Activated CD8-positive, alpha-beta T cell treated with anti-CD3 and anti-CD28 coated beads, Interleukin-2, amount 10 ng/mL, durations not matched to agents 7 days and 5 days (primary cell): ENCODE results near the gene COL3A1. TPM values are rescaled to one million over a fixed set of nuclear protein-coding genes. Genes with fewer than 3 reads are reported as not detected.

ENCODE experiments used
- microRNA-seq: library from miRNA; unstranded; fragments of <30 nt; microRNA quantifications from one replicate; pipeline ENCODE4 v1.2.0, GENCODE V29; 2022
- total RNA-seq, 2 experiments: library from RNA; stranded (reverse); gene quantifications; one replicate each; pipeline ENCODE4 v1.2.3, GENCODE V29; 2021

The COL3A1 gene
- total RNA-seq, 2 experiments from 2014 or later: not detected

Small RNA genes lying within 50 kb of the gene (microRNA-seq; reads per million reads assigned to microRNA genes)
- gene MIR1245A (not detected), gene MIR1245B (not detected), gene MIR3606 (not detected)

Other genes starting within 250 kb of the COL3A1 start
- 1 to 10 TPM; 2.6 to 2.7 TPM for gene COL5A2, start 205.4 kb downstream of the COL3A1 start, total RNA-seq